ENCODE measurements around the gene SULT4A1. TPM values are rescaled to one million over a fixed set of nuclear protein-coding genes. Genes with fewer than 3 reads are reported as not detected.

Gene SULT4A1
- total and polyA plus RNA-seq, 2 experiments from 2014 or later: 4.7 to 5.2 TPM

DNA sequence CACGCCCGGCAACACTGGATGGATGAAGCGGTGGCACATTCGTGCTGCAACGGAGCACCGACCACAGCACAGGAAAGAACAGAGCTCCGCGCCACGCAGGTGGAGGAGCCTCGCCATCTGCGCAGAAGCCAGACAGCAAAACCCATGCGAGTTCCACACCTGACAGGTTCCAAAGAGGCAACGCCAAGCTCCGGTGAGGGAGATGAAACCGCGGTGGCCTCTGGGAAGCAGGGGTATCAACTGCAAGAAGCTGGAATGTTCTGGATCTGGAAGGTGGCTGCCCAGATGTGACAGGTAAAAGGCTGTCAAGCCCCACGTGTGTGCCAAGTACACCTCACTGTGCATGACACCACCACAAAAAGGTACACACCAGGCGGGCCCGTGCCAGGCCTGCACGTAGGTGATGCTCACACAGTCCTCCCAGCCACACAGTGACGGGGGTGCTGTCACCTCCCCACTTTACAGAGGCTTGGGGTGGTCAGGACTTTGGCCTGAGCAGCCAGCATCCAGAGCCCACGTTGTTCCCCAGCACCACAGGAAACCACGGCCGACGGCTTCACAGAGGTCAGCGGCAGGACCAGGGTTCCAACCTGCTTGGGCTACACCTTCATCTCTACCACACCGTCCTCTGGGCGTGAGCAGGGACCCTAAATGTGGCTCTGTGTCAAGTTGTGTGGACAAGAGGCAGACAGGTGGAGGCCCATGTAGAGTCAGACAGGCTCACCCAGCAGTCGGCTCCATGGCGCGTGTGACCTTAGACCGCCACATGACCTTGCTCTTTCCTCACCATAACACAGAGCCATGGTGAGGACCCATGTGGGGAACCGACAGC is 30.5 kb downstream of the SULT4A1 start:
- H3K4me3 ChIP-seq: no peak overlapping the region
- no peaks in the 10 kb centered on the region for H3F3A ChIP-seq (replicated peaks; ENCODE audit: low read depth)
- no peak overlapping the region for H3K4me2 ChIP-seq
- H2AFZ ChIP-seq: no peak overlapping the region
- peaks cover 8% of the 10 kb centered on the region; the same call in 2 of the 3 replicates for H3K36me3 Mint-ChIP-seq (ENCODE audit: low read depth)
- ATAC-seq (no peak), DNase-seq (ENCODE audit: low spot score) (no peak)
- no peaks in the 10 kb centered on the region; the same call in 1 of the 2 replicates for H3K4me1 ChIP-seq (ENCODE audit: insufficient read depth)
- peak overlapping the region; percentile 72; the same call in 1 of the 2 replicates for H3K27ac Mint-ChIP-seq
- H4K20me1 ChIP-seq (replicated peaks; ENCODE audit: insufficient read depth): peaks cover 3% of the 10 kb centered on the region; the same call in 1 of the 2 replicates
- no peaks in the 10 kb centered on the region for H3K36me3 ChIP-seq (ENCODE audit: insufficient read depth)
- H3K27ac ChIP-seq (ENCODE audit: low read depth): no peak overlapping the region
- peaks cover 19% of the 10 kb centered on the region for H3K27me3 Mint-ChIP-seq (ENCODE audit: insufficient read depth, low read depth, poor library complexity)
- TF ChIP-seq, protein P1, sequence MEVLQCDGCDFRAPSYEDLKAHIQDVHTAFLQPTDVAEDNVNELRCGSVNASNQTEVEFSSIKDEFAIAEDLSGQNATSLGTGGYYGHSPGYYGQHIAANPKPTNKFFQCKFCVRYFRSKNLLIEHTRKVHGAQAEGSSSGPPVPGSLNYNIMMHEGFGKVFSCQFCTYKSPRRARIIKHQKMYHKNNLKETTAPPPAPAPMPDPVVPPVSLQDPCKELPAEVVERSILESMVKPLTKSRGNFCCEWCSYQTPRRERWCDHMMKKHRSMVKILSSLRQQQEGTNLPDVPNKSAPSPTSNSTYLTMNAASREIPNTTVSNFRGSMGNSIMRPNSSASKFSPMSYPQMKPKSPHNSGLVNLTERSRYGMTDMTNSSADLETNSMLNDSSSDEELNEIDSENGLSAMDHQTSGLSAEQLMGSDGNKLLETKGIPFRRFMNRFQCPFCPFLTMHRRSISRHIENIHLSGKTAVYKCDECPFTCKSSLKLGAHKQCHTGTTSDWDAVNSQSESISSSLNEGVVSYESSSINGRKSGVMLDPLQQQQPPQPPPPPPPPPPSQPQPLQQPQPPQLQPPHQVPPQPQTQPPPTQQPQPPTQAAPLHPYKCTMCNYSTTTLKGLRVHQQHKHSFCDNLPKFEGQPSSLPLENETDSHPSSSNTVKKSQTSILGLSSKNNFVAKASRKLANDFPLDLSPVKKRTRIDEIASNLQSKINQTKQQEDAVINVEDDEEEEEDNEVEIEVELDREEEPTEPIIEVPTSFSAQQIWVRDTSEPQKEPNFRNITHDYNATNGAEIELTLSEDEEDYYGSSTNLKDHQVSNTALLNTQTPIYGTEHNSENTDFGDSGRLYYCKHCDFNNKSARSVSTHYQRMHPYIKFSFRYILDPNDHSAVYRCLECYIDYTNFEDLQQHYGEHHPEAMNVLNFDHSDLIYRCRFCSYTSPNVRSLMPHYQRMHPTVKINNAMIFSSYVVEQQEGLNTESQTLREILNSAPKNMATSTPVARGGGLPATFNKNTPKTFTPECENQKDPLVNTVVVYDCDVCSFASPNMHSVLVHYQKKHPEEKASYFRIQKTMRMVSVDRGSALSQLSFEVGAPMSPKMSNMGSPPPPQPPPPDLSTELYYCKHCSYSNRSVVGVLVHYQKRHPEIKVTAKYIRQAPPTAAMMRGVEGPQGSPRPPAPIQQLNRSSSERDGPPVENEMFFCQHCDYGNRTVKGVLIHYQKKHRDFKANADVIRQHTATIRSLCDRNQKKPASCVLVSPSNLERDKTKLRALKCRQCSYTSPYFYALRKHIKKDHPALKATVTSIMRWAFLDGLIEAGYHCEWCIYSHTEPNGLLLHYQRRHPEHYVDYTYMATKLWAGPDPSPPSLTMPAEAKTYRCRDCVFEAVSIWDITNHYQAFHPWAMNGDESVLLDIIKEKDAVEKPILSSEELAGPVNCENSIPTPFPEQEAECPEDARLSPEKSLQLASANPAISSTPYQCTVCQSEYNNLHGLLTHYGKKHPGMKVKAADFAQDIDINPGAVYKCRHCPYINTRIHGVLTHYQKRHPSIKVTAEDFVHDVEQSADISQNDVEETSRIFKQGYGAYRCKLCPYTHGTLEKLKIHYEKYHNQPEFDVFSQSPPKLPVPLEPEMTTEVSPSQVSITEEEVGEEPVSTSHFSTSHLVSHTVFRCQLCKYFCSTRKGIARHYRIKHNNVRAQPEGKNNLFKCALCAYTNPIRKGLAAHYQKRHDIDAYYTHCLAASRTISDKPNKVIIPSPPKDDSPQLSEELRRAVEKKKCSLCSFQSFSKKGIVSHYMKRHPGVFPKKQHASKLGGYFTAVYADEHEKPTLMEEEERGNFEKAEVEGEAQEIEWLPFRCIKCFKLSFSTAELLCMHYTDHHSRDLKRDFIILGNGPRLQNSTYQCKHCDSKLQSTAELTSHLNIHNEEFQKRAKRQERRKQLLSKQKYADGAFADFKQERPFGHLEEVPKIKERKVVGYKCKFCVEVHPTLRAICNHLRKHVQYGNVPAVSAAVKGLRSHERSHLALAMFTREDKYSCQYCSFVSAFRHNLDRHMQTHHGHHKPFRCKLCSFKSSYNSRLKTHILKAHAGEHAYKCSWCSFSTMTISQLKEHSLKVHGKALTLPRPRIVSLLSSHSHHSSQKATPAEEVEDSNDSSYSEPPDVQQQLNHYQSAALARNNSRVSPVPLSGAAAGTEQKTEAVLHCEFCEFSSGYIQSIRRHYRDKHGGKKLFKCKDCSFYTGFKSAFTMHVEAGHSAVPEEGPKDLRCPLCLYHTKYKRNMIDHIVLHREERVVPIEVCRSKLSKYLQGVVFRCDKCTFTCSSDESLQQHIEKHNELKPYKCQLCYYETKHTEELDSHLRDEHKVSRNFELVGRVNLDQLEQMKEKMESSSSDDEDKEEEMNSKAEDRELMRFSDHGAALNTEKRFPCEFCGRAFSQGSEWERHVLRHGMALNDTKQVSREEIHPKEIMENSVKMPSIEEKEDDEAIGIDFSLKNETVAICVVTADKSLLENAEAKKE (CRISPR knock-in tag; IDR thresholded peaks at IDR 0.05): no peak
- TF ChIP-seq JUNB (IDR thresholded peaks at IDR 0.05; ENCODE audit: unreplicated experiment) (no peak), STAT1 (IDR thresholded peaks at IDR 0.05; ENCODE audit: unreplicated experiment) (no peak), CREB1 (CRISPR knock-in tag; IDR thresholded peaks at IDR 0.05; ENCODE audit: low read depth) (no peak), EZH2 (IDR thresholded peaks at IDR 0.05; ENCODE audit: low read depth, unreplicated experiment) (no peak), NANOG (IDR thresholded peaks at IDR 0.05; ENCODE audit: borderline replicate concordance) (no peak), EZH2phosphoT487 (IDR thresholded peaks at IDR 0.05; ENCODE audit: unreplicated experiment) (no peak), POLR2AphosphoS5 (IDR thresholded peaks at IDR 0.05; ENCODE audit: low read depth) (no peak), ZNF114 (CRISPR knock-in tag; IDR thresholded peaks at IDR 0.05) (no peak), ZNF331 (CRISPR knock-in tag; IDR thresholded peaks at IDR 0.05; ENCODE audit: low read depth) (no peak)
- TF ChIP-seq, protein P2, sequence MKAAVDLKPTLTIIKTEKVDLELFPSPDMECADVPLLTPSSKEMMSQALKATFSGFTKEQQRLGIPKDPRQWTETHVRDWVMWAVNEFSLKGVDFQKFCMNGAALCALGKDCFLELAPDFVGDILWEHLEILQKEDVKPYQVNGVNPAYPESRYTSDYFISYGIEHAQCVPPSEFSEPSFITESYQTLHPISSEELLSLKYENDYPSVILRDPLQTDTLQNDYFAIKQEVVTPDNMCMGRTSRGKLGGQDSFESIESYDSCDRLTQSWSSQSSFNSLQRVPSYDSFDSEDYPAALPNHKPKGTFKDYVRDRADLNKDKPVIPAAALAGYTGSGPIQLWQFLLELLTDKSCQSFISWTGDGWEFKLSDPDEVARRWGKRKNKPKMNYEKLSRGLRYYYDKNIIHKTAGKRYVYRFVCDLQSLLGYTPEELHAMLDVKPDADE (IDR thresholded peaks at IDR 0.05): no peak
- TF ChIP-seq, protein P3, sequence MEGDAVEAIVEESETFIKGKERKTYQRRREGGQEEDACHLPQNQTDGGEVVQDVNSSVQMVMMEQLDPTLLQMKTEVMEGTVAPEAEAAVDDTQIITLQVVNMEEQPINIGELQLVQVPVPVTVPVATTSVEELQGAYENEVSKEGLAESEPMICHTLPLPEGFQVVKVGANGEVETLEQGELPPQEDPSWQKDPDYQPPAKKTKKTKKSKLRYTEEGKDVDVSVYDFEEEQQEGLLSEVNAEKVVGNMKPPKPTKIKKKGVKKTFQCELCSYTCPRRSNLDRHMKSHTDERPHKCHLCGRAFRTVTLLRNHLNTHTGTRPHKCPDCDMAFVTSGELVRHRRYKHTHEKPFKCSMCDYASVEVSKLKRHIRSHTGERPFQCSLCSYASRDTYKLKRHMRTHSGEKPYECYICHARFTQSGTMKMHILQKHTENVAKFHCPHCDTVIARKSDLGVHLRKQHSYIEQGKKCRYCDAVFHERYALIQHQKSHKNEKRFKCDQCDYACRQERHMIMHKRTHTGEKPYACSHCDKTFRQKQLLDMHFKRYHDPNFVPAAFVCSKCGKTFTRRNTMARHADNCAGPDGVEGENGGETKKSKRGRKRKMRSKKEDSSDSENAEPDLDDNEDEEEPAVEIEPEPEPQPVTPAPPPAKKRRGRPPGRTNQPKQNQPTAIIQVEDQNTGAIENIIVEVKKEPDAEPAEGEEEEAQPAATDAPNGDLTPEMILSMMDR (conservative IDR thresholded peaks at IDR 0.05; ENCODE audit: low read depth in 2 of 2): no peak
- TF ChIP-seq, protein P4, sequence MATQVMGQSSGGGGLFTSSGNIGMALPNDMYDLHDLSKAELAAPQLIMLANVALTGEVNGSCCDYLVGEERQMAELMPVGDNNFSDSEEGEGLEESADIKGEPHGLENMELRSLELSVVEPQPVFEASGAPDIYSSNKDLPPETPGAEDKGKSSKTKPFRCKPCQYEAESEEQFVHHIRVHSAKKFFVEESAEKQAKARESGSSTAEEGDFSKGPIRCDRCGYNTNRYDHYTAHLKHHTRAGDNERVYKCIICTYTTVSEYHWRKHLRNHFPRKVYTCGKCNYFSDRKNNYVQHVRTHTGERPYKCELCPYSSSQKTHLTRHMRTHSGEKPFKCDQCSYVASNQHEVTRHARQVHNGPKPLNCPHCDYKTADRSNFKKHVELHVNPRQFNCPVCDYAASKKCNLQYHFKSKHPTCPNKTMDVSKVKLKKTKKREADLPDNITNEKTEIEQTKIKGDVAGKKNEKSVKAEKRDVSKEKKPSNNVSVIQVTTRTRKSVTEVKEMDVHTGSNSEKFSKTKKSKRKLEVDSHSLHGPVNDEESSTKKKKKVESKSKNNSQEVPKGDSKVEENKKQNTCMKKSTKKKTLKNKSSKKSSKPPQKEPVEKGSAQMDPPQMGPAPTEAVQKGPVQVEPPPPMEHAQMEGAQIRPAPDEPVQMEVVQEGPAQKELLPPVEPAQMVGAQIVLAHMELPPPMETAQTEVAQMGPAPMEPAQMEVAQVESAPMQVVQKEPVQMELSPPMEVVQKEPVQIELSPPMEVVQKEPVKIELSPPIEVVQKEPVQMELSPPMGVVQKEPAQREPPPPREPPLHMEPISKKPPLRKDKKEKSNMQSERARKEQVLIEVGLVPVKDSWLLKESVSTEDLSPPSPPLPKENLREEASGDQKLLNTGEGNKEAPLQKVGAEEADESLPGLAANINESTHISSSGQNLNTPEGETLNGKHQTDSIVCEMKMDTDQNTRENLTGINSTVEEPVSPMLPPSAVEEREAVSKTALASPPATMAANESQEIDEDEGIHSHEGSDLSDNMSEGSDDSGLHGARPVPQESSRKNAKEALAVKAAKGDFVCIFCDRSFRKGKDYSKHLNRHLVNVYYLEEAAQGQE (IDR thresholded peaks at IDR 0.05; ENCODE audit: unreplicated experiment): no peak
- no peaks in the 10 kb centered on the region for H3K27me3 ChIP-seq (ENCODE audit: insufficient read depth)
- no peaks in the 10 kb centered on the region for H3K9me2 ChIP-seq (ENCODE audit: insufficient read depth)
- H3K4me3 Mint-ChIP-seq: no peak overlapping the region
- H3K4me1 Mint-ChIP-seq: peaks cover 23% of the 10 kb centered on the region
- peaks cover 4% of the 10 kb centered on the region; the same call in 1 of the 2 replicates for H3K79me2 ChIP-seq (replicated peaks; ENCODE audit: insufficient read depth)
- no peaks in the 10 kb centered on the region; the same call in 2 of the 3 replicates for H3K9me3 Mint-ChIP-seq

All from GM23338 (cell line).